GM18868 (cell line): Measurements from ENCODE around the gene KIF9.
"Not testable (repeated sequence)": the region's sequence is repeated elsewhere in the genome, so short reads cannot be mapped to it uniquely, and the experiment has no call there.

ENCODE experiments used
- ATAC-seq: cut with Tn5 transposase; IDR thresholded peaks from one replicate; pipeline ENCODE4 v1.9.1; 2021; ENCODE audit warnings: mild to moderate bottlenecking, moderate library complexity; ENCODE audit not compliant: unreplicated experiment

The KIF9 gene

DNA sequence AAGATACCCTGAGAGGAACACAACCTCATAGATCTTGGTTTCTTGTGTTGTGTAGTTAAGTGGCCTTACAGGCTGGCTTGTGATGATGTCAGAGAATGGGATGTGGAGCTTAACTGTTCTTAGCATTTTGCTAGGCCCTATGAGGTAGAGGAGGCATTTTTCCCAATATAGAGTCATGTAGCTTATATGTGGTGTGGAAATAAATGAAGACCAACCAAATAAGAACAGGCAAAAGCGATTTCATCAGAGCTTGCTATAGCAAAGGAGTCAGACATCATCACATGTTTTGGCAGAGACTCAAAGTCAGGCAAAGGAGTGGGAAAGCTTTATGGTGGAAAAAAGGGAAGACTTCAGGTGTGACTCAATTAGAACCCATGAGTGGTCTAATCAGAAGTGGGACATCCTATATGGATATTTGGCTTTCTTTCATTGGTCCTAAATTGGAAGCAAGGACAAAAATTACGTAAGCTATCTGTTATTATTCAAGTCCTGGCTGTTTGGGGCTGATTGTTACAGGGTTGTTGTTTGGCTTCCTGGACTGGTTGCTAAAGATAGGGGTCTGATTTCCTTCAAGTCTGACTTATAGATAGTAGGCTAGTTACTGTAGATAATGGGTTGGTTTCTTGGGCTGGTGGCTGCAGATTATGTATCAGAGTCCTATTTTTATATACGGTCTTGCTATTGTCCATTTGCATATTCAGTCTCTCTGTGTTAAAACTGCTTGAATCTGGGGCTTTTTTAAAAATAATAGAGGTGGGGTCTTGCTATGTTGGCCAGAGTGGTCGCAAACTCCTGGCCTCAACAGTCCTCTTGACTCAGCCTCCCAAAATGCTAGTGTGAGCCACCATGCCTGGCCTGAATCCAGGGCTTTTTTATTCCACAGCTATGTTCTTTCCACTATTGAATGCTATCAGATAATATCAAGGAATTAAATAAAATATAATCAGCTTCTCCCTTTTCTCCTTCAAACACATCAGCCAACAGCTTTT, 88.4 kb downstream of the KIF9 start:
- ATAC-seq, result no peak

DNA sequence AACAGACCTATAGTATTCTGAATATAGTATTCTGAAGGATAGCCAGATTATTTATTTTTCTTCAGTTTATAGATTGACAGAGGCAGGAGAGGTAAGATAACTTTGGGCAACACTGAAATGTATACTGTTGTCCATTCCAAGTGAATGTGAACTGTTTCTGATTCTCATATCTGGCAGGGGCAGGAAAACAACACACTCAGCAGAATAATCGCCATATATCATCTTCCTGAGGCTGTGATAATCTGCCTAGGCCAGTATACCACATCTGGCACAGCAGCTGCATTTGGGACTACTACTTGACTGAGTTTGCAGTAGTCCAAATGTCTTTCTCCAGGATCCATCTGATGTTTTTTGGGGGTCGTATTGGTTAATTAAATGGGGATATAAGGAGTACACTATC, 96.3 kb downstream of the KIF9 start:
- ATAC-seq, result no peak

DNA sequence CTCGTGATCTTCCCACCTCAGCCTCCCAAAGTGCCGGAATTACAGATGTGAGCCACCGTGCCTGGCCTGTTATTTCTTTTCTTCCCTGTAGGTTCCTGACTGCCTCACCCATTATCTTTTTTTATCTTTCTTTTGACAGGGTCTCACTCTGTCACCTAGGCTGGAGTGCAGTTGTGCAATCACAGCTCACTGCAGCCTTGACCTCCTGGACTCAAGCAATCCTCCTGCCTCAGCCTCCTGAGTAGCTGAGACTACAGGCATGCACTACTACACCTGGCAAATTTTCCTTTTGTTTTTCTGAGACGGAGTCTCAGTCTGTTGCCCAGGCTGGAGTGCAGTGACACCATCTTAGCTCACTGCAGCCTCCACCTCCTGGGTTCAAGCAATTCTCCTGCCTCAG, 100.9 kb downstream of the KIF9 start:
- not testable (repeated sequence) for ATAC-seq

DNA sequence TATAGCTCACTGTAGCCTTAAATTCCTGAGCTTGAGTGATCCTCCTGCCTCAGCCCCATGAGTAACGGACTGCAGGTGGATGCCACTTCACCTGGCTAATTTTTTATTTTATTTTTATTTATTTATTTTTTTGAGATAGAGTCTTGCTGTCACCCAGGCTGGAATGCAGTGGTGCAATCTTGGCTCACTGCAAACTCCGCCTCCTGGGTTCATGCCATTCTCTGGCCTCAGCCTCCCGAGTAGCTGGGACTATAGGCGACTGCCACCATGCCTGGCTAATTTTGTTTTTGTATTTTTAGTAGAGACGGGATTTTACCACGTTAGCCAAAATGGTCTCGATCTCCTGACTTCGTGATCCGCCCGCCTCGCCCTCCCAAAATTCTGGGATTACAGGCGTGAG, 102.6 kb downstream of the KIF9 start:
- not testable (repeated sequence) for ATAC-seq
